PFSK-1 (cell line): ENCODE data around the gene NAP1L4.

Source experiments
- POLR2AphosphoS5 ChIP-seq: IDR thresholded peaks from 2 replicates; pipeline ENCODE4 v1.6.1; 2012; ENCODE audit warnings: low read depth, mild to moderate bottlenecking, control low read depth, low read length, moderate library complexity
- SIN3A ChIP-seq: IDR thresholded peaks from 2 replicates; pipeline ENCODE4 v1.6.1; 2012; ENCODE audit warnings: mild to moderate bottlenecking, low read length, moderate library complexity, borderline replicate concordance; ENCODE audit not compliant: insufficient read depth
- TAF1 ChIP-seq: IDR thresholded peaks from 2 replicates; pipeline ENCODE4 v1.6.1; 2012; ENCODE audit warnings: low read length, control low read depth, borderline replicate concordance; ENCODE audit not compliant: insufficient read depth
- TF ChIP-seq, protein P1 (sequence below), 2 experiments: IDR thresholded peaks; 2 replicates each; pipeline versions ENCODE4 v1.6.1 to v1.8.0; 2011 to 2012; ENCODE audit warnings: low read depth in 2 of 2, low read length in 2 of 2, control low read depth in 1 of 2, inconsistent platforms in 1 of 2, mild to moderate bottlenecking in 1 of 2, moderate library complexity in 1 of 2; ENCODE audit not compliant: insufficient read depth in 1 of 2

DNA sequence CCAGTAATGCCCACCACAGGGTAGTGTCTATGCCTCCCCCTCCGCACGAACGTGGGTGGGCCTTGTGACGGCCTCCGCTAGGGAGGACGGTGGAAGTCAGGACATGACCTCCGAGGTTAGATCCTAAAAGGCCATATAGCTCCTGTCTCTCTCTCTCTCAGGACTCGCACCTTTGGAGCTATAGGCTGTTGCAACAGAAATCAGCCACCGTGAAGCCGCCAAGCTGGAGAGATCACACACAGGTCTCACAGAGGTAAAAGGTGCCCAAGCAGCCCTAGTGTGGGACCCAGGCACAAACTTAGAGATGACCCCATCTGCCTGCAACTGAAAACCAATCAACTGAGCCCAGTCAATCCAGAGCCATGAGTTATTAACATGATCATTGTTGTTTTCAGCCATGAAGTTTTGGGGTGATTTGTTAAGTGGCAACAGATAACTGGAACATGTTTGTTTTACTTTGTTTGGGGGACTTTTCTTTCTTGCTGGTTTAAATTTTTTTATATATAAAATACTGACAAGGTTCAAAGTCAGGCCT is 7.4 kb upstream of the NAP1L4 start:
- TF ChIP-seq, protein P1, sequence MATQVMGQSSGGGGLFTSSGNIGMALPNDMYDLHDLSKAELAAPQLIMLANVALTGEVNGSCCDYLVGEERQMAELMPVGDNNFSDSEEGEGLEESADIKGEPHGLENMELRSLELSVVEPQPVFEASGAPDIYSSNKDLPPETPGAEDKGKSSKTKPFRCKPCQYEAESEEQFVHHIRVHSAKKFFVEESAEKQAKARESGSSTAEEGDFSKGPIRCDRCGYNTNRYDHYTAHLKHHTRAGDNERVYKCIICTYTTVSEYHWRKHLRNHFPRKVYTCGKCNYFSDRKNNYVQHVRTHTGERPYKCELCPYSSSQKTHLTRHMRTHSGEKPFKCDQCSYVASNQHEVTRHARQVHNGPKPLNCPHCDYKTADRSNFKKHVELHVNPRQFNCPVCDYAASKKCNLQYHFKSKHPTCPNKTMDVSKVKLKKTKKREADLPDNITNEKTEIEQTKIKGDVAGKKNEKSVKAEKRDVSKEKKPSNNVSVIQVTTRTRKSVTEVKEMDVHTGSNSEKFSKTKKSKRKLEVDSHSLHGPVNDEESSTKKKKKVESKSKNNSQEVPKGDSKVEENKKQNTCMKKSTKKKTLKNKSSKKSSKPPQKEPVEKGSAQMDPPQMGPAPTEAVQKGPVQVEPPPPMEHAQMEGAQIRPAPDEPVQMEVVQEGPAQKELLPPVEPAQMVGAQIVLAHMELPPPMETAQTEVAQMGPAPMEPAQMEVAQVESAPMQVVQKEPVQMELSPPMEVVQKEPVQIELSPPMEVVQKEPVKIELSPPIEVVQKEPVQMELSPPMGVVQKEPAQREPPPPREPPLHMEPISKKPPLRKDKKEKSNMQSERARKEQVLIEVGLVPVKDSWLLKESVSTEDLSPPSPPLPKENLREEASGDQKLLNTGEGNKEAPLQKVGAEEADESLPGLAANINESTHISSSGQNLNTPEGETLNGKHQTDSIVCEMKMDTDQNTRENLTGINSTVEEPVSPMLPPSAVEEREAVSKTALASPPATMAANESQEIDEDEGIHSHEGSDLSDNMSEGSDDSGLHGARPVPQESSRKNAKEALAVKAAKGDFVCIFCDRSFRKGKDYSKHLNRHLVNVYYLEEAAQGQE (IDR thresholded peaks at IDR 0.05; ENCODE audit: insufficient read depth in 1 of 2, low read depth in 2 of 2, low read length in 2 of 2) = no peak
- TF ChIP-seq POLR2AphosphoS5 (peak; percentile 39; the same call in 1 of the 2 replicates), TAF1 (no peak), SIN3A (no peak)
